ENCODE measurements around the gene CSMD2.

Gene CSMD2

DNA sequence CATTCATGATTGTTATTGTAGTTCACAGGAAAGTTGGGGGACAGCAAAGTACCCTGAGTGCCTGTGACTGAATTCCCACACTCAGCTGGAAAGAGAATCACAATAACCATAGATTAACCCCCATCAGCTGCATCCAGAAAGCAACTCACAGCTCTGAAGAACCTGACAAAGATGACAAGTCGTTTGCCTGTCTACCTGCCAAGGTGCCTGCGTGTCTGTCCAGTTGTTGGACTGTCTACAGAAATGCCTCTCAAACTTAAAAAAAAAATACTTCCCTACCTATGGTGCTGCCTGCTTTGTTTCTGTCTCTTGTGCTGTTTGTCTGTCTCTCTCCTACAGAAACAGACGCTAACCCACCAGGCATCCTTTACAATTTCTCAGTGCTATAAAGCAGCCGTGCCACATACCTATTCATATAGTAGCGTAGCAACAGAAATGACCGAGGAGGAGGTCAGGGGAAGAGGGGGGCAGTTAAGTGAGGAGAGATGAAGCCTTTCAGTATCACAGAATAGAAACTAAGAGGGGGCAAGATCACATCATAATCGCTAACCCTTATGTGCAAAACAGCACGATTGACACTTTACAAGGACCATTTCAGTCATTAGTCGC lies 455.8 kb downstream of the CSMD2 start:
- no peak for DNase-seq

DNA sequence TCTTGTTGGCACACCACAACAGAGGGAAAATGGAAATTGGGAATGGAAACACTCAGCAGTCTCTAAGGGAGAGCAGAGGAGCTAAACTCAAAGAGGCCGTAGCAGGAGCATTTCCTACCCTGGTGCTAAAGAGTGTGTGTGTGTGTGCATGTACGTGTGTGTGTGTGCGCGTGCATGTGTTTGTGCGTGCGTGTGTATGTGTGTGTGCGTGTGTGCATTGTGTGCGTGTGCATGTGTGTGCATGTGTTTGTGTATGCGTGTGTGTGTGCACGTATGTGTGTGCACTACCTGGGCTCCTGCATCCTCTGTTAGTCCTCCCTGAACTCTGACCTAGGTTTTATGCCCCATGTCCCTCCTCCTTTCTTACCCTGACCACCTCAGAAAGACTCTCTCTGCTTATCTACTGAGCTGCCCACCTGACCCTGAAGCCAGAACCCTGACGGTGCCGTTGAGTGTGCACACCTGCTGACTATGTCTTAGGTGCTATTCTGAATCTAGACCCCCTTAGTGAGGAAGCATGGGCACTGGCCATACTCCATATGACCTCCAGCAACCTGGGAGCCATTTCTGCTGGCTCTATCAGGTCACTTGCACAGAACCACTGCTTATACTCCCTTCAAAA lies 458.3 kb downstream of the CSMD2 start:
- DNase-seq, result no peak

DNA sequence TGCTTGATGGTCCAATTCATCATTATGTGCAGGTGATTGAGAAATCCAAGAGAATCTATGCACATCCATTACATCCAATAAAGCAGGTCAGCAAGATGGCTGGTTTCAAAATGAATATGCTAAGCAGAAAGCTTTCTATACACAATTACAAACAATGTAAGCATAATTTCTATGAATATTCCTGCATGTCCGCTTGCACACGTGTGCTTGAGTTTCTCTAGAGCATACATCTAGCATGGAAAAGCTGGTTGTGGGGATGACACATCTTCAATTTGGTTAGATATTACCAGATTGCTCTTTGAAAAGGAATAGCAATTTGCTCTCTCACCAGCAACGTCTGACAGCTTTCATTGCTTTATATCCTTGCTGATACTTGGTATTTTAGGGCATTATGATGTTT lies 461.6 kb downstream of the CSMD2 start:
- DNase-seq, result no peak

DNA sequence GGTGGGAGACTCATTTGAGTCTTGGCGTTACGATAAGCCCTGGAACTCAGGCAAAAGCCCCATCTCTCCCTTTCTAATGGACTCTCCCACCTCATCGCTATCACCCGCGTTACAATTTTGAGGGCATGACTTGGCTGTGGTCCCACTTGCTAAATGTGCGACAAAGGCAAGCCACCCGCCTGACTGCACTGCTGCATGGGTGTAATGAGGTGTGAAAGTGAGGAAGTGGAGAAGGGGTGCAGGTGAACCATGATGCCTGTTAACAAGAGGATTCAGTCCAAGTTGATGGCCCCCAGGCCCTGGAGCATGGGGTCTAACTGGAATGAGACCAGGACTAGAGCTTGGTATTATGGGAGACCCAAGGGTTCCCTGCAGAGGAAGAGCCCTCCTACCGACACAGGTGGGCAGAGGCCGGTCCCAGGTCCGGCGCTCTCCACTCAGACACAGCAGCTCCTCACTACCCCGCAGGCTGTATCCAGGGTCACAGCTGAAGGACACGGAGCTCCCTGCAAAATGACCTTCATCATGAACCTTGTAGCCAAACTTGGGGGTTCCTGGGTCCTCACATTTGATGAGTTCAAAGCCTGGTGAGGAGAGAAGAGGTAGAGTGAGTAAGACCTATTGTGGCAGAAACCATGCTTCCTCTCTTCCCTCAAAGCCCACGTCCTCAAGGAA lies 466.5 kb downstream of the CSMD2 start:
- DNase-seq, result no peak

DNA sequence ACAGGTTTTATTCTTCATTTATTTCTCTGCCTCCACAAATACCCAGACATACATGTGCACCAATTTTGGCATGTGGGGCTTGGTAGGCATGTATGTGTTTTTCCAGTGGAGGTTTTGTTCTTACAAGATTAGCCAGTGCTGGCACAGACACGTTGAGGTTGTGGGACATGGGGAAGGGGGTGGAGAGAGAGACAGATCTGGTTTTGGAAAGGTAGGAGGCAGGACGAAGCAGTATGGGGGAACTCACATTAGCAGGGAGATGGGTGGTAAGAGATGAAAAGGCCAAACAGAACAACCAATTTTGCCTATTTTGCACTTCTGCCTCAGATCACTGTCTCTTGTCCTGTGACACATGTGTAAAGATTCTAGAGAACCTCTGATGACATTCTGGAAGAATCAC lies 467.2 kb downstream of the CSMD2 start:
- DNase-seq, result no peak

DNA sequence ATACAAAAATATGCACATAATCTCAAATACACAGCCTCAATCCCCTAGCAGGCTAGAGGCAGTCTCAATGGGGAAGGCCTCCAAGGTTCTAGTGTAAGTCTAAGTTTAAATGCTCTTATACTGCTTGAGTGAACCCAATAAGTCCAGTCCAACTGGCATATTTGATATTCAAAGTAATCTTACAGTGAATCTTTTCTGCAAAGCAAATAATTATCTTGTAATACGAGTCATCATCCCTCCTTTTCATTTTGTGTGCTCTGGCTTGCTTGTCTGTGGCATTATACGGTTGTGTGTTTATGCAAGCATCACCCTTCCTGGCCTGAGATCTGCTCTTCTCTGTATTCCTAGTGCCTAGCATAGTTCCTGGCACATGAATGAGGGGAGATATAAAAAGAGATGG lies 468.1 kb downstream of the CSMD2 start:
- DNase-seq, result no peak

DNA sequence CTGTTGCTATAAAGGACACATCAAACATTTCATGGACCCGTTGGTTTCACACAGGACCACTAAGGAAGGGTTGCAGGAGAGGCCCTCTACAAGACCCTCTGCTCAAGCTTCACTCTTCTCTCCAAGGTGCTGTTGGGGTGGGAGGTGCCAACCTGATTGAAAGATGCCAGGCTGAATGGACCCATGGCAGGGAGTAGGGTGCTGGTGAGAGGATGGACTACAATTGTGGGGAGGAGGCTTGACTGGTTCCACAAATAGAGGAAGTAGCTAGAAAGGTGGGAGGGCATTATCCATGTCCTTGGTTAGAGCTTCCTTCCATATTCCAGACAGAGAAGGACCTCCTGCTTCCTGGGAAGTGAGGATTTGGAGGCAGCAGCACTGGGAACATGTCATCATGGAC lies 468.7 kb downstream of the CSMD2 start:
- no peak for DNase-seq

DNA sequence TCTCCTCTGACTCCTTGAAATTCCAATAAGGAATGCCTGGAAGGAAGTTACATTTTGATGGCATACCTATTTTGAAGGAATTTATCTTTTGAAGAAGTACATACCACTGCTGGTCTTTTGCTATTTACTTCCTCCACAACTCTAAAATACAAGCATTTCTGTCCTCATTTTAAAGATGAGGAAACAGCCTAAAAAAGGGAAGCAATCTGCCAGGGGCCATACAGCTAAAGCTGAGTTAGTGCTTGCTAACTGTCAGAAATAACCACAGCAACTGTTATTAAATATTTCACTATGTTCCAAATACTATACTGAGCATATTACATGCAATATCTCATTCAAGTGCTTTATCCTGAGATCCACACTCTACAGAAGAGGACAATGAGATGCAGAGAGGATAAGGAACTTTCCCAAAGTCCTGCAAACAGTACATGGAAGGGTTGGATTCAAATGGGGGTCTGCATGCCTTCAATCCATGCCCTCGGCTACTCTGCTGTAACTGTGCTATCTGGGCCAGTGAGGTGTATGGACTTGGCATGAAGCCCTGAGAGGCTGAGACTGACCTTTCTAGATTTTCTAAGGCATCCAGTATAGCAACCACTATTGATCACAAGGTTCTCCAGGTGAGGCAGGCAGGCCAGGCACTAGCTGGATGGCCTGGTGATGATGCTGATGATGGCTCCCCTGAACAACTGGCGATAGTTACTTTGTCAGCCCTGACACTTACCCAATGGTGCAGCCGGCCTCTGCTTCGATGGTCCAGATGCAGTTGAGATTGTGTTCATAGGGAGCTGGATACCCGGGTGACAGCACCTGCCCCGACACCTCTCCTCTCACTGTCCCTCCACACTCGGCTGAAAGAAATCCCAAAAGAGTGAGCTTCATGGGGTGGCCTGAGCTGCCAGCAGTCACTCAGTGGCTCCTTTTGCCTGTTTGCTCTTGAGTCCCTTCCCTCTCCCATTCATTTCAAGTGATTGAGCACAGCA lies 472.5 kb downstream of the CSMD2 start:
- no peak for DNase-seq

DNA sequence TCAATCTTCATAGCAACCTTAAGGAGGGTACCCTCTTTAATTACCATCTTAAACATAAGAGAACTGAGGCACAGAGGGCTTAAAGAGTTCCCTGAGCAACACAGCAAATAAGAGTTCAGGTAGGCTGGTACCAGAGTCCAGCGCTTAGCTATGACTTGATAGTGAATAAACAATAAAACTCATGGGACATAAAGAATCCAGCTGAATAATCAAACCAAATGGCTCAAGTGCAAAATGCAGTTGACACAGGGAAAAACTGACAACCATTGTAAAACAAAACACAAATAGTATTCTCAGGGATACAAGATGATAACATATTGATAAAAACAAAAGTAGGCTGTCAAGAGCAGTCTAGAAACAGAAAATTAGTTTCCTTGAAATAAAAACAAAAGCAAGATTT lies 478.0 kb downstream of the CSMD2 start:
- no peak for DNase-seq

DNA sequence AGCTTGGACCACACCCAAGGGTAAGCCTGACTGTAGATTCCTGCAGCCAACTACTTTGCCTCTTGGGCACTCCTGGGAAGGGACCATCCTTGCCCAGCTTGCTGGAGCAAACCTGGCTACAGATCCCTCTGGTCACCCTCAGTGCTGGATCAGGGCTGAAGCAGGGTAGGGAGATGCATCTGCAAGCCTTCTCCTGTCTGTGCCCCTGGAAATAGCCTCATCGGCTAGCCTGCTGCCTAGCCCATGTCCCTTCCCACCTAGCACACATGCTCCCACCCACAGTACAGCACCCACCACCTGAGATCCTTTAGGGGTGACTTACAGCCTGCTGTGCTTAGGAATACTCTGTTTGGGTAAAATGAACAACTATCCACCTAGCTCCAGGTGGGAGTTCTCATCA lies 478.5 kb downstream of the CSMD2 start:
- no peak for DNase-seq

DNA sequence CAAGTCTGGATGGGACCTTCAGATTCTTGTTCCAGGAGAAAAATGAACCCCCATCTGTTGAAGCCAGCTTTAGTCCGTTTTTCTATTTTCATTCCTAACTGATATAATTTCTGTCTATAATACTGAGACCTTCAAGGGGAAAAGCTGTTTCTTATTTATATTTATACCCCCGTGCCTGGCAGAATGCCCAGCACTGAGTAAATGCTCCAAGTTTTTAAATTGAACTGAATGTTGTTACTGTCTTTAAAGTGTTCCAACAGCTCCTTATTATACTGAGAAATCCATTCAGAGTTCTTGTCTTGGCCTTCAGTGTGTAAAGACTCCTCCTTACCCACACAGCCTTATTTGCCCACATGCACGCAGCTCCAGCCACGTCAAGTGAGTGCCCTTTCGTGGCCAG lies 479.8 kb downstream of the CSMD2 start:
- DNase-seq, result no peak

DNA sequence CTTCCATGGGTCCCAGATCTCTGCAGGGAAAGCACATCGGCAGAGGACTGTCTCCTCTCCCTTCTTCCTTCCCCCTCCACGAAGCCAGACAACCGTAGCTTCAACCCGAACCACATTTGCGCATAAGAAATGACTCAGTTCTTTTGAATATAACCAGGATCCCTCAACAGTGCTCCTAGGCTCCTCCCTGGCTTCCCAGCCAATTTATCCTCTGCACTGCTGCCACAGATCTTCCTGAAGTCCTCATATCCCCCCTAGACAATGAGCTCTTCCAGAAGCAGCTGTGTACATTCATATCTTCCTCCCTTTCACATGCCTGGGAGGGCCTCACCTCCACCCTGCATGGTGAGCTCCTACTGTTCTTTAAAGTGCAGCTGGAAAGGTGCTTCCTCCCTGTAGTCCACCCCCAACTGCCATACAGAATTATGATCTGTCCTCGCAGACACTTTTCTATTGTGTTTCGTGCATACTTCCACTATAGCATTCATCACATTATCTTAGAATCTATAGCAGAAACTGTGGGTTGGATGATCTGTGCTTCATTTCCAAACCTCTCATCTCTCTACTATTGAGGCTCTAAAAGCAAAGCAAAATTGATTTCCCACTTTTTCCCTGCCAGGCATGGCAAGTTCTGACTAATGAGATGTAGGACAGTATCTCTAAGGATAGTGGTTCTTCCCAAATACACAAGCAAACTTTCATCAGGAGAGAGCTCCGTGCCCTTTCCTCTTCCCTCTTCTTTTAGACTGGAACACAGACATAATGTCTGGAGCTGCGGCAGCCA lies 480.4 kb downstream of the CSMD2 start:
- no peak for DNase-seq

DNA sequence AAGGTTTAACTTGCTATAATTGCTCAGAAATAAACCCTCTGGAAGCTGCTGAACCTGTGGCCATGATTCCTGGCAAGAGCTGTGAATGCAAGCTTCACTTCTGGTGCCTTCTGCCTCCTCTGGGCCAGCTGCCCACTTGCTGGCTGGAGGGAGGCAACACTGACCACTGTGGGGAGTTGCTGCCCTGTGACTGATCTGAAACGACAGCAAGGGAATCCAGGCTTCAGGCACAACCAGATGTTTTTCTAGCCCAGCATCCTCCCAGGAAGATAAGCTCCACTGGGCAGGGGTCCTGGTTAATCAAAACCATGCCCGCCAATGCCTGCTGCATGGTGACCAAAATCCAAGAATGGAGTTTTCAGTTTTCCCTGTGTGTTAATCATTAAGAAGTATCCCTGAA lies 481.1 kb downstream of the CSMD2 start:
- DNase-seq, result peak; percentile 5

DNA sequence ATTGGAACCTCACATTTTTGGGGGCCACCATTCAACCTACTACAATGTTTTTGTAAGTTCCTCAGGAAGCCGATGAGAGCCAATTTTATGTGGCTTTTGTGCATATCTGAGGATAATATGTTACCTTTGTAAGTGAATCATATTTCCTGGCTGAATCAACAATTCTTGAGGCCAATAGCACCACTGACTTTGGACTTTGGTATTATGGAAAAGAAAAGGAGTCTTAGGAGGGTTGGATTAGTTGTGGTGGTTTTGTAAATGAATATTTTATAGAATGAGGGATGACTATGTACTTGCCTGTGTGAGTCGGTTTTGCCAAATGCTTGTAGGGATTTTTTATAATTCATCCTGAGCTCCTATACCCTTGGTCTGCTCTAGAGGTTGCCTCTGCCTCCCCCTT lies 482.7 kb downstream of the CSMD2 start:
- no peak for DNase-seq

DNA sequence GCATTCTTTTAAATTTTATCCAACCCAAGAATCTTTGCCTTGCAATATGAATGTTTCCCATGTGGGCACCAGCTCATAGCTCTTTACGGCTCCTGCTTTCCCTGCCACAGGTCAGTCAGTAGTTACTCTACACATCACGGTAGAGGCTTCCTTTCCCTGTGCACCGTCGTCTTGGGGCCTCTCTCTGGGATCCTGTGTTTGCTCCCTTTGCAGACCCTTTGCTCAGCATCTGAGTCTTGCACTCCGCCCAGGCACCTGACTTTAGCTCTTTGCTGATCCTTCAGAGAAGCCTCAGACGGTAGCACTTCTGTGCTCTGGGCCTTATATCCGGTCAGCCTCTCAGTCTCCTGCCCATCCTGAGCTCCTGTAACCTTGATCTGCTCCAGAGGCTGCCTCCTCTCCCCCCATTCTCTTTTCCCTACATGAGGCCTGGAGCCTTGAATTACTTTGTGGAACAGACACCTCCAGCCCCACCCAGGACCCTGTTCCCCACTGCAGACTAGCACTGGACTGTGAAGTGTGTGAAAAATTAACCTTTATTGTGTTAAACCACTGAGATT lies 484.7 kb downstream of the CSMD2 start:
- no peak for DNase-seq

DNA sequence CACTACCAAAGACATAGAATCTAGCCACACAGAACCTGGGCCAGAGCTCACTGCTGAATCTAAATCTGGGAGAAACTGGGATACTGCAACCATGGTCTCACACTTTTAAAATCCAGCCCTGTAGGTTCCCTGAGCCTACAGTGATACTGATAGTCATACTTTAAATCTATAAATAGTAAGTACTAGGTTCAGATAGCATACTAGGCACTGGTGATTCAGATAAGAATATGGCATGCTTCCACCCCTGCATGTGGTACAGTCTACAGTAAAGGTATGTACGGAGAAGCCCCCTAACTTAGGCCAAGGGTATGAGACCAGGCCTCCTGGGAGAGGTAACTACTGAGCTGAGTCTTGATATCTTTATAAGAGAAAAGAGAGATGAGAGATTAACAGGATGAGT lies 494.5 kb downstream of the CSMD2 start:
- no peak for DNase-seq

DNA sequence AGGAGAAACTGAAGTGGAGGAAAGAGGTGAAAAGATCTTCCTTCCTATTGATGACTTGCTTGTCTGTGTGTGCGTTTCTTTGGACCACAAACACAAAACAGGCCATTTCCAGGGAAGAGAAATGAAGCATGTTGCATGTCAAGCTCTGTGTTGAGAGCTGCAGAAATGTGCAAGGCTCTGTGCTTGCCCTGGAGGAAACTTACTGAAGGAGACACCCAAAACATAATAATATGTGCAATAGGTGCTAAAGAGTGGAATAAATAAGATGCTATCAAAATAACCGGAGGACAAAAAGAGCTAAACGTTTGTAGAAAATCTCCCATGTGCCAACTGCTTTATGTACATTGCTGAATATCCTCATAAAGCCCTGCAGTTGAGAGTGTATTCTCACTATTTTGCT lies 496.3 kb downstream of the CSMD2 start:
- no peak for DNase-seq

DNA sequence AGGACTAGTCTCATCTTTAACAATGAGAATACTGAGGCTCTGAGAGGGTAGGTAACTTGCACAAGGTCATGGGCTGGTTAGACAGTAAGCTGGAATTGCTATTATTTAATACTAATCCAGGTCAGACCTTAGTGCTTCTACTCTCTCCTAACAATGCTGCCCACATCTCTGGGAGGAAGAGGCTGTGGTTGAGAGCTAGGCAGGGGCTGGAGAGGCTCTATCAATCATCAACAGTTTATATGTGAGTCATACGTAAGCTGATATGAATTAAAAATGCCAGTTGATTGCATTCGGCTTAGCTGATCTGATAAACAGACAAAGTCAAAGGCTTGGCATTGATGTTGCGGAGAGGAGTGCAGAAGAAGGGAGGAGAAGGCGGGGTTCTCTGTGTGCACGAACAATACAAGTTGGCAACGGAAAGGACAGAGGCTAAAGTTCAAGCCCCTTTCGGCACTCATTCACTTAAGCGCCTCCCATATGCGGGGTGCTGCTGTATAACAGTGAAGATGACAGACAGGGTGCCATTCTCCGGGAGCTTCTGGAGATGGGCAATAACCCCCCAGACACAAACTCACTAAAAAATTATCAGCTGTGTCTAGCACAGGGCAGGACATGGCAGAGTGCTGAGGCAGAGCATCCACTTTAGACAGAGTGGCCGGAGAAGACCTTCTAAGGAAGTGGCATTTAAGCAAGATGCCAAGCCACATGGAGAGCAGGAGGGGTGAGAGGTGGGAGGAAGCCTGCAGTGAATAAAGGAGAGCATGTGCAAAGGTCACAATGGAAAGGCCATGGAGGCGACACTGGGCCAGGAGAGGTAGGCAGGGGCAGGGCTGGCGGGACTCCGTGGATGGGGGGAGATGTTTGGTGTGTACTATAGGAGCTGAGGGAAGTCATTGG lies 497.4 kb downstream of the CSMD2 start:
- no peak for DNase-seq

DNA sequence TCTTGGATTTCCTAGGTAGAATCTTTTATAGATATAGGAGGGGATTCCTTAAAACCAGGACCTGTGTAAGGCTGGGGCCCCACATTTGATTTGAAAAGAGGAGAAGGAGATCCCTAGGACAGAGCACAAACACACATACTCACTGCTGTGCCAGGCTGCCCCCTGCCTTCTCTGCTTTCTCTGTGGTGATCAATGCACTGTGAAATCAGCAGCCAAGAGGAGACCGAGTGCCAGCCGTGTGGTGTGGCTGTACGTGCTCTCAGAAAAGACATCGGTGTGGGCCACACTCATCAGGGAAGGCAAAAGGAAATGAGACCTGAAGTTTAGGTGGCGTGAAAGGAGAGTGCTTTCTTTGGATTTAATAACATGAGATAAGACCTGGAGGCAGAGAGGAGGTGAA lies 498.4 kb downstream of the CSMD2 start:
- no peak for DNase-seq

DNA sequence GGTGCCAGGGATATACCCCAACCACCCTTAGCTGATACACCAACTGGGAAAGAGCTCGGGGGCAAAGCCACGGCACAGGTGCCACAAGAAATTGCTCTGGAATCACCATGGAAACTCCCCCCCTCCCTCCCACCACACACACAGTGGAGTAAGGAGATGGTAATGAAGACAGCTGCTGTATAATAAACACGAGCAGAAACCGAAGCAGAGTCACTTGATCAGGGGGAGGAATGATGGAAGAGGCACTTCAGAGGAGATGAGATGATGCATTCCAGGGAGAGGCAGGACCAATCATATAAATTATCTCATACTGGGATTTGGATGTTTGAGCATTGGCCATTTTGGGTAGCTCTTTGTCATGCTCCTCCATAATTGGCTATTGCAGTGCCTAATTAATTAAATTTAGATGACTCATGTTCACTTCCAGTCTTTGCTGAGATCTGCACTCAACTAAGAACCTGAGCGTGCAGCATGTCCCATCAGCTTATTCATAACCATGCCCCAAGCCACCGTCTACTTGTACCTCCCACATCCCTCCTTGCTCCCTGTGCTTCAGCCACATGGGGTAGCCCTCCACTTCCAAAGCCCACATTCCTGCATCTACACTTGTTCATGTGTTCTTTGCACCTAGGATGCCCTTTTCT lies 503.1 kb downstream of the CSMD2 start:
- DNase-seq, result no peak

DNA sequence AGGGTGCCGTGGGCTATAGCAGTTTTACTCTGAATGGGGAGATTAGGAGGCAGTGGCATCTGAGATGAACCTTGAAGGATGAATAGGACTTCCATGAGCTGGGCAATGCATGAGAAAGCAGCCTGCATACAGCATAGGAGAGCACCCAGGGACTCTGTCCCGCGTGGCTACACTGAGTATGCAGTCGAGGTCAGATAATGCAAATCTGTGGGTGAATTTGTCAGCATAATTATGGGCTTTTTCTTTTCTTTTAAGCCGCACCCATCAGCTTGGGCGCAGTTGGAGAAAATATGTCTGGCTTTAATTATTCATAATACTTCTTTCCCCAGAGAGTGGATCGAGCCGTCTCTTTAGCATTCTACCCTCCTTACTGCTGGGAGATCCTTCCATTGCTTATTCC lies 504.1 kb downstream of the CSMD2 start:
- DNase-seq, result no peak
